ENCODE results near the gene ANGEL1. TPM values are rescaled to one million over a fixed set of nuclear protein-coding genes. Genes with fewer than 3 reads are reported as not detected.

Gene ANGEL1
- polyA plus RNA-seq, 1 of the 3 experiments (the other 2 are of a cell fraction): 14.1 TPM

- no peak for TF ChIP-seq EP300 (IDR thresholded peaks at IDR 0.05; ENCODE audit: borderline replicate concordance in 1 of 2, low read depth in 1 of 2, low read length in 1 of 2)
These were observed 33.8 kb upstream of the ANGEL1 start (continued) for GRCh38 chr14:76846331-76847047.

GRCh38 chr14:76844223-76844622, 31.5 kb upstream of the ANGEL1 start:
- Histone ChIP-seq H4K20me1 (ENCODE audit: insufficient read depth) (no peaks in the 10 kb centered on the region), H3K27ac (ENCODE audit: low read depth in 2 of 2, low read length in 1 of 2) (no peak overlapping the region), H3K4me2 (no peak overlapping the region), H3K27me3 (ENCODE audit: insufficient read depth) (no peaks in the 10 kb centered on the region), H2AFZ (ENCODE audit: low read depth) (no peak overlapping the region), H3K9ac (no peak overlapping the region), H3F3A (replicated peaks; ENCODE audit: insufficient read depth) (no peaks in the 10 kb centered on the region), H3K79me2 (ENCODE audit: insufficient read depth) (no peaks in the 10 kb centered on the region), H3K4me3 (ENCODE audit: low read depth in 2 of 2, low read length in 1 of 2) (no peak overlapping the region), H3K36me3 (replicated peaks in 1 of 2; ENCODE audit: control insufficient read depth in 1 of 2, insufficient read depth in 2 of 2, low read length in 1 of 2) (no peaks in the 10 kb centered on the region), H3K9me3 (no peaks in the 10 kb centered on the region), H3K4me1 (ENCODE audit: control insufficient read depth in 1 of 2, insufficient read depth in 2 of 2, low read depth in 1 of 2, low read length in 1 of 2) (no peaks in the 10 kb centered on the region), H3K9me2 (no peaks in the 10 kb centered on the region)
- ChIA-PET CTCF (no interaction called here), POLR2A (no interaction called here)
- 52% methylated on average over 7 of the region's 9 CpGs for WGBS (ENCODE audit: low lambda C conversion rate)
- no peak for DNase-seq
- TF ChIP-seq REST (IDR thresholded peaks at IDR 0.05; ENCODE audit: low read depth, low read length) (no peak), RFX5 (IDR thresholded peaks at IDR 0.05; ENCODE audit: low read length) (no peak), MAX (IDR thresholded peaks at IDR 0.05; ENCODE audit: low read depth) (no peak), GABPA (IDR thresholded peaks at IDR 0.05; ENCODE audit: low read depth) (peak; percentile 14; the same call in 1 of the 2 replicates)

- H3K27ac ChIP-seq (ENCODE audit: low read depth in 2 of 2, low read length in 1 of 2): no peak overlapping the region
- H2AFZ ChIP-seq (ENCODE audit: low read depth): no peak overlapping the region
- CTCF ChIA-PET: no interaction called here
- no peaks in the 10 kb centered on the region for H3K4me1 ChIP-seq (ENCODE audit: control insufficient read depth in 1 of 2, insufficient read depth in 2 of 2, low read depth in 1 of 2, low read length in 1 of 2)
- H3F3A ChIP-seq (replicated peaks; ENCODE audit: insufficient read depth): no peaks in the 10 kb centered on the region
- H3K79me2 ChIP-seq (ENCODE audit: insufficient read depth): no peaks in the 10 kb centered on the region
- no peaks in the 10 kb centered on the region for H4K20me1 ChIP-seq (ENCODE audit: insufficient read depth)
- no peak overlapping the region for H3K4me2 ChIP-seq
- no peak overlapping the region for H3K9ac ChIP-seq
- no peaks in the 10 kb centered on the region for H3K9me3 ChIP-seq
- no peaks in the 10 kb centered on the region for H3K36me3 ChIP-seq (replicated peaks in 1 of 2; ENCODE audit: control insufficient read depth in 1 of 2, insufficient read depth in 2 of 2, low read length in 1 of 2)
- H3K9me2 ChIP-seq: no peaks in the 10 kb centered on the region
- DNase-seq: no peak
- H3K27me3 ChIP-seq (ENCODE audit: insufficient read depth): peaks cover 7% of the 10 kb centered on the region; the same call in 1 of the 2 replicates
- no peak overlapping the region for H3K4me3 ChIP-seq (ENCODE audit: low read depth in 2 of 2, low read length in 1 of 2)
- POLR2A ChIA-PET: no interaction called here
- no peak for TF ChIP-seq RAD21 (IDR thresholded peaks at IDR 0.05; ENCODE audit: low read length)
- no peak for TF ChIP-seq NRF1 (IDR thresholded peaks at IDR 0.05; ENCODE audit: low read depth, low read length)
- no peak for TF ChIP-seq RXRA (IDR thresholded peaks at IDR 0.05; ENCODE audit: borderline replicate concordance, low read depth)
- no peak for TF ChIP-seq FOXM1 (IDR thresholded peaks at IDR 0.05; ENCODE audit: low read depth)
- TF ChIP-seq ZBTB33 (IDR thresholded peaks at IDR 0.05; ENCODE audit: borderline replicate concordance, low read depth): no peak
- TF ChIP-seq CTCF (IDR thresholded peaks at IDR 0.05): no peak
- no peak for TF ChIP-seq USF2 (IDR thresholded peaks at IDR 0.05; ENCODE audit: borderline replicate concordance, low read depth, low read length)
- TF ChIP-seq MEF2A (IDR thresholded peaks at IDR 0.05; ENCODE audit: borderline replicate concordance, low read depth): no peak
- TF ChIP-seq TEAD4 (IDR thresholded peaks at IDR 0.05; ENCODE audit: borderline replicate concordance, insufficient read depth): no peak
- no peak for TF ChIP-seq FOXJ3 (CRISPR knock-in tag; IDR thresholded peaks at IDR 0.05)
- no peak for TF ChIP-seq NFIC (IDR thresholded peaks at IDR 0.05; ENCODE audit: borderline replicate concordance)
- no peak for TF ChIP-seq RFX5 (IDR thresholded peaks at IDR 0.05; ENCODE audit: low read length)
- TF ChIP-seq TCF12 (IDR thresholded peaks at IDR 0.05): no peak
These were observed 29.7 kb upstream of the ANGEL1 start for GRCh38 chr14:76842414-76842813.

Measured in SK-N-SH (cell line).